HL-60 (cell line): Measurements from ENCODE around the gene ORC2.

Experiments
- DNase-seq, 2 experiments: peaks; one replicate each; pipeline ENCODE4 v3.0.0-alpha.2; 2010 to 2020; ENCODE audit warnings: low read depth in 1 of 2, low spot score in 1 of 2
- H3K27ac ChIP-seq: fragments of 250-450 bp; sonication (Bioruptor Pico); replicated peaks from 2 replicates; pipeline ENCODE4 v1.5.1; 2020; ENCODE audit warnings: mild to moderate bottlenecking, moderate library complexity
- H3K27me3 ChIP-seq: fragments of 250-450 bp; sonication (Bioruptor Pico); 2 replicates; pipeline ENCODE4 v1.5.1; 2021; ENCODE audit warnings: mild to moderate bottlenecking, moderate library complexity; ENCODE audit not compliant: insufficient read depth, poor library complexity, severe bottlenecking
- H3K4me3 ChIP-seq: replicated peaks from 2 replicates; pipeline ENCODE4 v1.5.1; 2011; ENCODE audit warnings: mild to moderate bottlenecking, control low read depth, low read length; ENCODE audit not compliant: insufficient read depth
- GABPA ChIP-seq: IDR thresholded peaks from 2 replicates; pipeline ENCODE4 v1.6.1; 2012; ENCODE audit warnings: low read depth
- POLR2AphosphoS5 ChIP-seq: IDR thresholded peaks from 2 replicates; pipeline ENCODE4 v1.6.1; 2012; ENCODE audit warnings: low read depth
- SPI1 ChIP-seq: IDR thresholded peaks from 2 replicates; pipeline ENCODE4 v1.6.1; 2012; ENCODE audit warnings: low read depth, mild to moderate bottlenecking, borderline replicate concordance
- TF ChIP-seq, protein P1 (sequence below): IDR thresholded peaks from one replicate; pipeline ENCODE4 v1.5.1; 2011; ENCODE audit warnings: low read length, control low read depth, inconsistent platforms; ENCODE audit not compliant: insufficient read depth
- TF ChIP-seq, protein P2 (sequence below): IDR thresholded peaks from 2 replicates; pipeline ENCODE4 v1.6.1; 2012; ENCODE audit warnings: low read depth; ENCODE audit not compliant: insufficient replicate concordance

ORC2 gene

DNA sequence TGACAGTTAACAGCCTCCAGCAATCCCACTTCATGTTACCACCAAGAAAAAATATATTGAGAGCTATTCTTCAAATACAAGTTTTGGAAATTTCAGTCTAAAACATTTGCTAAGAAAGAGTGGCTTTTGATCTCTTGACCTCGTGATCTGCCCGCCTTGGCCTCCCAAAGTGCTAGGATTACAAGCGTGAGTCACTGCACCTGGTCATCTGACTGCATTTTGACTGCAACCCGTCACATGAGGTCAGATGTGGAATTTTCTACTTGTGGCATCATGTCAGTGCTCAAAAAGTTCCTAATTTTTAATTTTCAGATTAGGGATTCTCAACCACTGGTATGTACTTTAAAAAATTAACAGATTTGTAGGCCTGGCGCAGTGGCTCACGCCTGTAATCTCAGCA is 89.9 kb downstream of the ORC2 start:
- H3K4me3 ChIP-seq: no peak overlapping the region
- TF ChIP-seq POLR2AphosphoS5 (no peak), SPI1 (no peak), GABPA (no peak)
- TF ChIP-seq, protein P1, sequence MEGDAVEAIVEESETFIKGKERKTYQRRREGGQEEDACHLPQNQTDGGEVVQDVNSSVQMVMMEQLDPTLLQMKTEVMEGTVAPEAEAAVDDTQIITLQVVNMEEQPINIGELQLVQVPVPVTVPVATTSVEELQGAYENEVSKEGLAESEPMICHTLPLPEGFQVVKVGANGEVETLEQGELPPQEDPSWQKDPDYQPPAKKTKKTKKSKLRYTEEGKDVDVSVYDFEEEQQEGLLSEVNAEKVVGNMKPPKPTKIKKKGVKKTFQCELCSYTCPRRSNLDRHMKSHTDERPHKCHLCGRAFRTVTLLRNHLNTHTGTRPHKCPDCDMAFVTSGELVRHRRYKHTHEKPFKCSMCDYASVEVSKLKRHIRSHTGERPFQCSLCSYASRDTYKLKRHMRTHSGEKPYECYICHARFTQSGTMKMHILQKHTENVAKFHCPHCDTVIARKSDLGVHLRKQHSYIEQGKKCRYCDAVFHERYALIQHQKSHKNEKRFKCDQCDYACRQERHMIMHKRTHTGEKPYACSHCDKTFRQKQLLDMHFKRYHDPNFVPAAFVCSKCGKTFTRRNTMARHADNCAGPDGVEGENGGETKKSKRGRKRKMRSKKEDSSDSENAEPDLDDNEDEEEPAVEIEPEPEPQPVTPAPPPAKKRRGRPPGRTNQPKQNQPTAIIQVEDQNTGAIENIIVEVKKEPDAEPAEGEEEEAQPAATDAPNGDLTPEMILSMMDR: no peak
- TF ChIP-seq, protein P2, sequence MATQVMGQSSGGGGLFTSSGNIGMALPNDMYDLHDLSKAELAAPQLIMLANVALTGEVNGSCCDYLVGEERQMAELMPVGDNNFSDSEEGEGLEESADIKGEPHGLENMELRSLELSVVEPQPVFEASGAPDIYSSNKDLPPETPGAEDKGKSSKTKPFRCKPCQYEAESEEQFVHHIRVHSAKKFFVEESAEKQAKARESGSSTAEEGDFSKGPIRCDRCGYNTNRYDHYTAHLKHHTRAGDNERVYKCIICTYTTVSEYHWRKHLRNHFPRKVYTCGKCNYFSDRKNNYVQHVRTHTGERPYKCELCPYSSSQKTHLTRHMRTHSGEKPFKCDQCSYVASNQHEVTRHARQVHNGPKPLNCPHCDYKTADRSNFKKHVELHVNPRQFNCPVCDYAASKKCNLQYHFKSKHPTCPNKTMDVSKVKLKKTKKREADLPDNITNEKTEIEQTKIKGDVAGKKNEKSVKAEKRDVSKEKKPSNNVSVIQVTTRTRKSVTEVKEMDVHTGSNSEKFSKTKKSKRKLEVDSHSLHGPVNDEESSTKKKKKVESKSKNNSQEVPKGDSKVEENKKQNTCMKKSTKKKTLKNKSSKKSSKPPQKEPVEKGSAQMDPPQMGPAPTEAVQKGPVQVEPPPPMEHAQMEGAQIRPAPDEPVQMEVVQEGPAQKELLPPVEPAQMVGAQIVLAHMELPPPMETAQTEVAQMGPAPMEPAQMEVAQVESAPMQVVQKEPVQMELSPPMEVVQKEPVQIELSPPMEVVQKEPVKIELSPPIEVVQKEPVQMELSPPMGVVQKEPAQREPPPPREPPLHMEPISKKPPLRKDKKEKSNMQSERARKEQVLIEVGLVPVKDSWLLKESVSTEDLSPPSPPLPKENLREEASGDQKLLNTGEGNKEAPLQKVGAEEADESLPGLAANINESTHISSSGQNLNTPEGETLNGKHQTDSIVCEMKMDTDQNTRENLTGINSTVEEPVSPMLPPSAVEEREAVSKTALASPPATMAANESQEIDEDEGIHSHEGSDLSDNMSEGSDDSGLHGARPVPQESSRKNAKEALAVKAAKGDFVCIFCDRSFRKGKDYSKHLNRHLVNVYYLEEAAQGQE: no peak
- DNase-seq: no peak
- no peak overlapping the region for H3K27ac ChIP-seq
- H3K27me3 ChIP-seq: no peaks in the 10 kb centered on the region

DNA sequence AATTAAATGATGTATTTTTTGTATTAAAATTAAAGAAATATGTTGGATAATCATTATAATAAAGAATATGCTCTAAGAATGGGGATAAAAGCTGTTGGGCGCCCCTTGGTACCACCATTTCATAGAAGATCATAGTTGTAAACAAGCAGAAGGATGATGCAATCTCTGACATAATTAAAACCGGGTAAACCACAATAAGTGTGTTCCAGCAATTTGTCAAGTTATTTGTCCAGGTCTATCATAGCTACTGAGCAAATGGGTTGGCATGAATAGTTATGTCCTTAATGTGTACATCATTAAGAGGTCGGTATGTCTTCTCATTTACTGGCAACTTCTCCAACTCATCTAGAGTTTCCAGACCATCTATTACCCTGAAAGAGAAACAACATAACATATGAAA is 92.3 kb downstream of the ORC2 start:
- Histone ChIP-seq H3K27me3 (no peaks in the 10 kb centered on the region), H3K4me3 (no peak overlapping the region), H3K27ac (no peak overlapping the region)
- DNase-seq: no peak
- TF ChIP-seq, protein P1: no peak
- TF ChIP-seq SPI1 (no peak), POLR2AphosphoS5 (no peak), GABPA (no peak)
- TF ChIP-seq, protein P2: no peak

DNA sequence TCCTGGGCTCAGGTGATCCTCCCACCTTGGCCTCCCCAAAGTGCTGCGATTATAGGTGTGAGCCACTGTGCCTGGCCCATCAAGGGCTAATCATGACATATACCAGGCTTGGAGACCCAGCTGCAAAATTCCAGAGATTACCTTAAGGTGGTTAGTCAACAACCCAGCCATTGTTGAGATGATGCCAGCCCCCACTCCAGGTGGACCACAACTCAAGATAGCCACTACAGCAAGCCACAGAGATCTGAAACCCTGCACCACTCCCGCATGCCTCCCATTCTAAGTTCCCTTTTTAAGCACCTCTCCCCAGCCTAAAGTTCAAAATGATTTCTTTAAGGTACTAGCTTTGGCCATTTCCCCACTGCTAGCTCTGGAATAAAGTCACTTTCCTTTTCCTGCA is 94.4 kb downstream of the ORC2 start:
- TF ChIP-seq, protein P2: no peak
- TF ChIP-seq POLR2AphosphoS5: no peak
- no peak for TF ChIP-seq GABPA
- TF ChIP-seq, protein P1: no peak
- no peak for TF ChIP-seq SPI1
- Histone ChIP-seq H3K27ac (peak overlapping the region; percentile 41), H3K4me3 (no peak overlapping the region), H3K27me3 (no peaks in the 10 kb centered on the region)
- peak in 1 of 2 experiments; percentile 48 for DNase-seq
